Mesenchymal stem cell (in vitro differentiated cells and primary cell): Measurements from ENCODE around the gene JMJD6.

Experiments
- DNase-seq: peaks from one replicate; pipeline ENCODE4 v3.0.0-alpha.2; 2013
- H2AFZ ChIP-seq: one replicate; pipeline ENCODE4 v1.6.1; 2013; ENCODE audit warnings: low read depth, mild to moderate bottlenecking, control low read depth, inconsistent platforms, low read length, moderate library complexity
- H2AK5ac ChIP-seq: 2 replicates; pipeline ENCODE4 v1.6.1; 2013; ENCODE audit warnings: low read length, moderate library complexity, mild to moderate bottlenecking, inconsistent platforms; ENCODE audit not compliant: severe bottlenecking
- H2BK120ac ChIP-seq: one replicate; pipeline ENCODE4 v1.6.1; 2013; ENCODE audit warnings: low read depth, mild to moderate bottlenecking, inconsistent platforms, low read length, moderate library complexity
- H2BK12ac ChIP-seq, 2 experiments: one replicate each; pipeline ENCODE4 v1.6.1; 2013; ENCODE audit warnings: inconsistent platforms in 2 of 2, low read length in 2 of 2, mild to moderate bottlenecking in 2 of 2, moderate library complexity in 2 of 2, control low read depth in 1 of 2
- H2BK15ac ChIP-seq: one replicate; pipeline ENCODE4 v1.6.1; 2013; ENCODE audit warnings: mild to moderate bottlenecking, low read depth, inconsistent platforms; ENCODE audit not compliant: poor library complexity, severe bottlenecking
- H2BK5ac ChIP-seq: 2 replicates; pipeline ENCODE4 v1.6.1; 2013; ENCODE audit warnings: low read depth, mild to moderate bottlenecking, low read length, control low read depth, inconsistent platforms; ENCODE audit not compliant: poor library complexity, severe bottlenecking
- H3K14ac ChIP-seq, 2 experiments: one replicate each; pipeline ENCODE4 v1.6.1; 2013; ENCODE audit warnings: inconsistent platforms in 2 of 2, low read length in 2 of 2, control low read depth in 1 of 2, mild to moderate bottlenecking in 1 of 2, moderate library complexity in 1 of 2
- H3K18ac ChIP-seq, 2 experiments: one replicate each; pipeline ENCODE4 v1.6.1; 2013; ENCODE audit warnings: inconsistent platforms in 2 of 2, low read length in 2 of 2, control low read depth in 1 of 2, low read depth in 1 of 2, mild to moderate bottlenecking in 1 of 2
- H3K23ac ChIP-seq, 2 experiments: one replicate each; pipeline ENCODE4 v1.6.1; 2013; ENCODE audit warnings: inconsistent platforms in 2 of 2, low read length in 2 of 2, mild to moderate bottlenecking in 2 of 2, moderate library complexity in 2 of 2, control low read depth in 1 of 2
- H3K27ac ChIP-seq: 2 replicates; pipeline ENCODE4 v1.5.1; 2013; ENCODE audit warnings: mild to moderate bottlenecking, moderate library complexity, low read length, control low read depth, inconsistent platforms; ENCODE audit not compliant: poor library complexity, severe bottlenecking
- H3K27me3 ChIP-seq, 2 experiments: 2 replicates each; pipeline versions ENCODE4 v1.6.1 to v1.7.0; 2013; ENCODE audit warnings: low read length in 2 of 2, mild to moderate bottlenecking in 2 of 2, moderate library complexity in 2 of 2, control low read depth in 1 of 2, inconsistent platforms in 1 of 2; ENCODE audit not compliant: control insufficient read depth in 1 of 2, insufficient read depth in 1 of 2
- H3K36me3 ChIP-seq, 2 experiments: 2 replicates each; pipeline versions ENCODE4 v1.6.1 to v1.7.0; 2013; ENCODE audit warnings: low read length in 2 of 2, control low read depth in 1 of 2, inconsistent platforms in 1 of 2, low read depth in 1 of 2, mild to moderate bottlenecking in 1 of 2; ENCODE audit not compliant: insufficient read depth in 2 of 2, control insufficient read depth in 1 of 2
- H3K4ac ChIP-seq, 2 experiments: one replicate each; pipeline ENCODE4 v1.6.1; 2013; ENCODE audit warnings: inconsistent platforms in 2 of 2, low read length in 2 of 2, mild to moderate bottlenecking in 2 of 2, moderate library complexity in 2 of 2, control low read depth in 1 of 2, low read depth in 1 of 2
- H3K4me1 ChIP-seq: 2 replicates; pipeline ENCODE4 v1.6.1; 2013; ENCODE audit warnings: low read depth, low read length, control low read depth; ENCODE audit not compliant: control insufficient read depth, insufficient read depth
- H3K4me2 ChIP-seq: 2 replicates; pipeline ENCODE4 v1.6.1; 2013; ENCODE audit warnings: low read length, mild to moderate bottlenecking, inconsistent platforms; ENCODE audit not compliant: poor library complexity, severe bottlenecking
- H3K4me3 ChIP-seq, 2 experiments: 2 replicates each; pipeline versions ENCODE4 v1.5.1 to v1.7.0; 2013; ENCODE audit warnings: low read length in 2 of 2, mild to moderate bottlenecking in 2 of 2, control low read depth in 1 of 2, low read depth in 1 of 2; ENCODE audit not compliant: insufficient read depth in 1 of 2
- H3K79me1 ChIP-seq: replicated peaks from 2 replicates; pipeline ENCODE4 v1.6.1; 2013; ENCODE audit warnings: mild to moderate bottlenecking, control low read depth, low read length, inconsistent platforms; ENCODE audit not compliant: poor library complexity, severe bottlenecking
- H3K9ac ChIP-seq: 2 replicates; pipeline ENCODE4 v1.7.0; 2013; ENCODE audit warnings: mild to moderate bottlenecking, low read length, moderate library complexity
- H3K9me3 ChIP-seq: 2 replicates; pipeline ENCODE4 v1.7.0; 2013; ENCODE audit warnings: mild to moderate bottlenecking, low read length; ENCODE audit not compliant: control insufficient read depth
- H4K8ac ChIP-seq: one replicate; pipeline ENCODE4 v1.6.1; 2013; ENCODE audit warnings: inconsistent platforms, mild to moderate bottlenecking, low read length, moderate library complexity
- H4K91ac ChIP-seq: one replicate; pipeline ENCODE4 v1.6.1; 2013; ENCODE audit warnings: mild to moderate bottlenecking, low read length, inconsistent platforms
- WGBS: methylation state at CpG from one replicate; pipeline ENCODE4 v1.1.7; 2013; ENCODE audit warnings: mixed read lengths; 5-methylcytosine and 5-hydroxymethylcytosine counted together

JMJD6 gene

GRCh38 chr17:76736349-76737081 lies 10.1 kb upstream of the JMJD6 start:
- Histone ChIP-seq H3K9ac (peak overlapping the region; percentile 95), H3K79me1 (peaks cover 5% of the 10 kb centered on the region), H2BK15ac (peak overlapping the region; percentile 99), H2AK5ac (peak overlapping the region; percentile 8), H2AFZ (no peak overlapping the region), H3K4me1 (peaks cover 2% of the 10 kb centered on the region), H2BK120ac (peak overlapping the region; percentile 98), H4K8ac (peak overlapping the region; percentile 41), H3K14ac (peak overlapping the region in 1 of 2 experiments; percentile 100), H3K4me3 (peak overlapping the region; percentile 95 to 100), H2BK5ac (peak overlapping the region; percentile 92), H3K4me2 (peak overlapping the region; percentile 74), H4K91ac (peak overlapping the region; percentile 93), H3K4ac (peak overlapping the region; percentile 90 to 99), H3K36me3 (peaks cover 12 to 52% of the 10 kb centered on the region in 2 experiments), H3K23ac (peak overlapping the region in 1 of 2 experiments; percentile 96), H3K18ac (peak overlapping the region; percentile 99 to 100), H3K27ac (peak overlapping the region; percentile 86), H3K27me3 (no peaks in the 10 kb centered on the region), H2BK12ac (peak overlapping the region; percentile 84 to 85), H3K9me3 (no peaks in the 10 kb centered on the region)
- under 1% methylated on average over 96 of the region's 117 CpGs for WGBS
- DNase-seq: peak; percentile 76

DNA sequence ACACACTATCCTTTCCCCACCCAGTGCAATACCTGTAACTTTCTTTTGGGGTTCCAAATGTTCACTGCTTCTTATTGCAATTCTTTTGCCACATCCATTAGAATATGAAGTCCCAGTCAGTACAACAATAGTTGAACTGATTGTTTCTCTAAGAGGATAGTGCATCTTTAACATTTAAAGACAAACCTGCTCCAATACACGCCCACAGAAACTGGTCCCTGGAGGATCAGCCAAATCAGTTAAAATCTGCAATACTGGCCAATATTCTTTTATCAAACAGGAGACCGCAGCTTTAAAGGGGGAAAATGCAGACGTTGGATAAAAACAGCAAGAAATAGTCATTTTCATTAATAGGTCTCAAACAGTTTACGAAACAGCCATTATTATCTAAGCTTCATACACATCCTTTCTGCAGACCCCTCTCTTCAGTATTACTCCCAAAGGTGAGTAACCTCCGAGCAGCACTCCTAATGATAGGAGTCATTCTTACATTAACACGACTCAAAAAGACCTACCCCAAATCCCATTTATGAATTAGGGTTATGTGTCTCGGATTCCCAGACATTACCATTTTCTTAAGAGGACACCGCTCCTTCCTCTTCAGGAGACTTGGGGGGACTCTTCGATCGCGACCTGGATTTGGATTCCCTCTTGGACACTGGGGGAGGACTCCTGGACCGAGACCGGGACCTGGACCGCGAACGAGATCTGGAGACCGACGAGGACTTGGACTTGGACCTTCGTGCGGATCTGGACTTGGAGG lies 9.4 kb upstream of the JMJD6 start:
- H2BK5ac ChIP-seq: no peak overlapping the region
- no peak overlapping the region for H2BK120ac ChIP-seq
- no peaks in the 10 kb centered on the region for H3K27me3 ChIP-seq
- peak overlapping the region in 1 of 2 experiments; percentile 89 for H3K23ac ChIP-seq
- H4K91ac ChIP-seq: no peak overlapping the region
- peak overlapping the region; percentile 59 for H3K4me2 ChIP-seq
- peak overlapping the region in 1 of 2 experiments; percentile 90 for H3K4ac ChIP-seq
- no peak overlapping the region for H2BK12ac ChIP-seq
- WGBS: 1% methylated on average over 20 of the region's 20 CpGs
- H2AK5ac ChIP-seq: no peak overlapping the region
- DNase-seq: no peak
- peaks cover 5% of the 10 kb centered on the region for H3K79me1 ChIP-seq
- H3K9ac ChIP-seq: peak overlapping the region; percentile 95
- no peak overlapping the region for H2AFZ ChIP-seq
- peaks cover 2% of the 10 kb centered on the region for H3K4me1 ChIP-seq
- H3K27ac ChIP-seq: peak overlapping the region; percentile 55
- peak overlapping the region; percentile 99 to 100 for H3K18ac ChIP-seq
- H3K14ac ChIP-seq: peak overlapping the region in 1 of 2 experiments; percentile 30
- no peak overlapping the region for H2BK15ac ChIP-seq
- peak overlapping the region; percentile 95 to 100 for H3K4me3 ChIP-seq
- H3K36me3 ChIP-seq: peaks cover 12 to 50% of the 10 kb centered on the region in 2 experiments
- no peak overlapping the region for H4K8ac ChIP-seq
- no peaks in the 10 kb centered on the region for H3K9me3 ChIP-seq

DNA sequence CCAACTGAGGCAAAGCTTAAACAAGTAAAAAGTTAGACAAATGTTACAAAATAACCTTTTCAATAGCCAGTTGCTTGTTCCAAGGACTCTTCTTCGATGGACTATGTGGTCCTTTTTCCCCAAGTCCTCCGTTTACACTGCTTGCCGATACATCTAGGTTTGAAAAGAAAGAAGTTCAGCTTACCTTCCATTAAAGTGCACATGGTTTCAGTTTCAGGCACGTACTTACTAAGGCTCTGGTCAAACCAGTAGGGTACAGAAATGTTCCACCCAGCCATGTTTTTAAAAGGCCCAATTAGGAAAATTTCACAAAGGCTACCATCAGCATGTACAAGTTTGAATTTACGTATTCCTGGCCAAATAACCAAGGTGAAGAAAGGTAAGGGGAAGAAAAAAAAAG lies 8.6 kb upstream of the JMJD6 start:
- H2BK12ac ChIP-seq: no peak overlapping the region
- peaks cover 12 to 55% of the 10 kb centered on the region in 2 experiments for H3K36me3 ChIP-seq
- H3K23ac ChIP-seq: no peak overlapping the region
- no peak overlapping the region for H2BK5ac ChIP-seq
- no peak overlapping the region for H2AFZ ChIP-seq
- no peak overlapping the region for H3K14ac ChIP-seq
- H3K27me3 ChIP-seq: no peaks in the 10 kb centered on the region
- no peak overlapping the region for H3K18ac ChIP-seq
- H4K8ac ChIP-seq: no peak overlapping the region
- 22% methylated on average over 4 of the region's 5 CpGs for WGBS
- H3K4me3 ChIP-seq: peak overlapping the region in 1 of 2 experiments; percentile 95
- peak overlapping the region; percentile 75 for H3K4me2 ChIP-seq
- peak overlapping the region; percentile 95 for H3K9ac ChIP-seq
- H4K91ac ChIP-seq: no peak overlapping the region
- H3K9me3 ChIP-seq: no peaks in the 10 kb centered on the region
- no peak overlapping the region for H3K4ac ChIP-seq
- H3K79me1 ChIP-seq: peaks cover 3% of the 10 kb centered on the region
- no peak overlapping the region for H2BK15ac ChIP-seq
- no peak overlapping the region for H3K27ac ChIP-seq
- no peaks in the 10 kb centered on the region for H3K4me1 ChIP-seq
- no peak overlapping the region for H2BK120ac ChIP-seq
- H2AK5ac ChIP-seq: no peak overlapping the region
- peak; percentile 70 for DNase-seq
